Choroid plexus epithelial cell (primary cell): ENCODE data around the gene EIF3B.

Experiments
- DNase-seq: peaks from one replicate; pipeline ENCODE4 v3.0.0-alpha.2; 2010; ENCODE audit warnings: low read depth
- H3K4me3 ChIP-seq: 2 replicates; pipeline ENCODE4 v1.5.1; 2011; ENCODE audit warnings: low read depth, mild to moderate bottlenecking, control low read depth, low read length, moderate library complexity
- CTCF ChIP-seq: conservative IDR thresholded peaks from 2 replicates; pipeline ENCODE4 v1.5.1; 2011; ENCODE audit warnings: low read depth, mild to moderate bottlenecking, control low read depth, inconsistent platforms, low read length, moderate library complexity

Gene EIF3B

DNA sequence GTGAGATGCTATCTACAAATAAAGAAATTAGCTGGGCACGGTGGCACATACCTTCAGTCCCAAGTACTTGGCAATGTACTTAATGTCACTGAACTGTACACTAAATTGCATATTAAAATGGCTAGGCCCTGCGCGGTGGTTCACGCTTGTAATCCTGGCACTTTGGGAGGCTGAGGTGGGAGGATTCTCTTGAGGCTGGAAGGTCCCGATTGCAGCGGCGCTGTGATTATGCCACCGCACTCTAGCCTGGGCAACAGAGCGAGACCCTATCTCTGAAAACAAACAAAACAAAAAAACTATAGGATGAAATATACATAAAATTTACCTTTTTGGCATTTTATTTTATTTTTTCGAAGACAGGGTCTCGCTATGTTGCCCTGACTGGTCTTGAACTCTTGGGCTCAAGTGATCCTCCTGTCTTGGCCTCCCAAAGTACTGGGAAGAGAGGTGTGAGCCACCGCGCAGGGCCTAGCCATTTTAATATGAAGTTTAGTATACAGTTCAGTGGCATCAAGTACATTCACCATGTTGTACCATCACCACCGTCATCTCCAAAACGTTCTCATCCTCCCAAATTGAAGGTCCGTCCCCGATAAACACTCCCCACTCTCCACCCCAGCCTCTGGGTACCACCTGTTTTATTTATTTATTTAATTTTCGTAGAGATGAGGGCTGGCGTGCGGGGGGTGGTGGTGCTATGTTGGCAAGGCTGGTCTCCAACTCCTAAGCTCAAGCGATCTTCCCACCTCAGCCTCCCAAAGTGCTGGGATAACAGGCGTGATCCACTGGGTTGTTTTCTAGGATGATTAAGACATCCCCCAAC, 1.3 kb upstream of the EIF3B start:
- DNase-seq, result no peak
- TF ChIP-seq CTCF, result no peak
- H3K4me3 ChIP-seq, result peak overlapping the region; percentile 96

- no peak for TF ChIP-seq CTCF
- DNase-seq, result peak; percentile 92
- peak overlapping the region; percentile 96 for H3K4me3 ChIP-seq
These were observed 766 bp upstream of the EIF3B start for GRCh38 chr7:2353936-2354185.

- no peak for DNase-seq
- no peak for TF ChIP-seq CTCF
- peak overlapping the region; percentile 96 for H3K4me3 ChIP-seq
These were observed 495 bp downstream of the EIF3B start for GRCh38 chr7:2354939-2355704.

DNA sequence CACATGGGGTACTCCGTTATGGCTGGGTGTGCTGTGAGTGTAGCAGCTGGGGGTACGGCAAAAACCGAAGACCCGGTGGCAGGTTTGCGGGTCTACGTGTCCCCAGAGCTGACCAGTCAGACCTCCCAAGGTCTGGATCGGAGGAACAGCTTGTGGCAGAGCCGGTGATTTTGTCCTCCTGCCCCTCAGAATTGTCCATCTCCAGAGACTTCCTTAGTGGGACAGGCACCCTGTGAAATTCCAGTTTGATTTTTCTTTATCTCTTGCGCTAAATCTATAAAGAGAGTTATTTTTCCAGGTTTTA, 1.0 kb downstream of the EIF3B start:
- no peak for TF ChIP-seq CTCF
- H3K4me3 ChIP-seq, result peak overlapping the region; percentile 96
- DNase-seq, result no peak

GRCh38 chr7:2357165-2357564, 2.5 kb downstream of the EIF3B start:
- no peak for TF ChIP-seq CTCF
- DNase-seq, result no peak
- H3K4me3 ChIP-seq, result no peak overlapping the region

DNA sequence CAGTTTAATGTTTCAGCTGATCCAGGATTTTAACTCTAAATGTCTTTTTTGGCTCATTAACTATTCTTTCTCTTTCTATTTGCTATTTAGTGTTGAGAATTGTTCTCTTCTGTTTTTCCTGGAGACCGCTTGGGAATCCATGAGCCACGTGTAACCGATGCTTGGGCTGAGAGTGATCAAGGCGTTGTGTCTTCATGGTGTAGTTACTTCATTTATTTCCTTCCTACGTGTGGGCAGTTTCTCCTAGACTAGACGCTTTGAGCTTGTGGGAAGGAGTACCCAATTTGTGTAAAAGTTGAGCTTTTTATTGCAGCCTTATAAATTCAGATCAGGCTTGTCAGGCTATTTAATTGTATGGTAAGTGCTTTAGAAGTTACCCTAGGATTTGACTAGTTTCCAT, 2.9 kb downstream of the EIF3B start:
- no peak for DNase-seq
- no peak for TF ChIP-seq CTCF
- H3K4me3 ChIP-seq, result no peak overlapping the region
